Mesendoderm (in vitro differentiated cells): Measurements from ENCODE around the gene TXNDC11.

ENCODE experiments used
- DNase-seq: peaks from one replicate; pipeline ENCODE4 v3.0.0; 2013
- H2AK5ac ChIP-seq: 2 replicates; pipeline ENCODE4 v1.6.1; 2013; ENCODE audit warnings: low read length, inconsistent platforms
- H2BK120ac ChIP-seq: 2 replicates; pipeline ENCODE4 v1.6.1; 2013; ENCODE audit warnings: low read depth, mild to moderate bottlenecking, low read length, moderate library complexity, mixed read lengths
- H2BK15ac ChIP-seq: replicated peaks from 2 replicates; pipeline ENCODE4 v1.6.1; 2013; ENCODE audit warnings: low read depth, mild to moderate bottlenecking, moderate library complexity
- H2BK5ac ChIP-seq: 2 replicates; pipeline ENCODE4 v1.6.1; 2013; ENCODE audit warnings: low read length, inconsistent platforms
- H3K18ac ChIP-seq: 2 replicates; pipeline ENCODE4 v1.6.1; 2013; ENCODE audit warnings: mild to moderate bottlenecking, low read length, mixed read lengths
- H3K23ac ChIP-seq: one replicate; pipeline ENCODE4 v1.6.1; 2013; ENCODE audit warnings: low read length
- H3K27ac ChIP-seq: 2 replicates; pipeline ENCODE4 v1.5.1; 2013; ENCODE audit warnings: low read depth, mild to moderate bottlenecking, inconsistent platforms, low read length, moderate library complexity
- H3K27me3 ChIP-seq: 2 replicates; pipeline ENCODE4 v1.6.1; 2013; ENCODE audit warnings: low read length, control low read depth, mild to moderate bottlenecking, inconsistent platforms; ENCODE audit not compliant: insufficient read depth, poor library complexity
- H3K36me3 ChIP-seq: 2 replicates; pipeline ENCODE4 v1.6.1; 2013; ENCODE audit warnings: low read length, inconsistent platforms; ENCODE audit not compliant: control insufficient read depth, insufficient read depth
- H3K4ac ChIP-seq: one replicate; pipeline ENCODE4 v1.6.1; 2013; ENCODE audit warnings: low read depth, mild to moderate bottlenecking, low read length, moderate library complexity
- H3K4me1 ChIP-seq: 2 replicates; pipeline ENCODE4 v1.6.1; 2013; ENCODE audit warnings: low read depth, low read length, inconsistent platforms; ENCODE audit not compliant: control insufficient read depth
- H3K4me2 ChIP-seq: 2 replicates; pipeline ENCODE4 v1.6.1; 2013; ENCODE audit warnings: low read length
- H3K4me3 ChIP-seq: 2 replicates; pipeline ENCODE4 v1.5.1; 2013; ENCODE audit warnings: mild to moderate bottlenecking, low read length
- H3K56ac ChIP-seq: one replicate; pipeline ENCODE4 v1.6.1; 2013; ENCODE audit warnings: low read length
- H3K79me1 ChIP-seq: 2 replicates; pipeline ENCODE4 v1.6.1; 2013; ENCODE audit warnings: low read length, inconsistent platforms
- H3K79me2 ChIP-seq: 2 replicates; pipeline ENCODE4 v1.6.1; 2013; ENCODE audit warnings: mild to moderate bottlenecking, low read length; ENCODE audit not compliant: control insufficient read depth, insufficient read depth
- H3K9ac ChIP-seq: 2 replicates; pipeline ENCODE4 v1.6.1; 2013; ENCODE audit warnings: low read length, inconsistent platforms
- H4K5ac ChIP-seq: one replicate; pipeline ENCODE4 v1.6.1; 2013; ENCODE audit warnings: low read length
- H4K8ac ChIP-seq: one replicate; pipeline ENCODE4 v1.6.1; 2013; ENCODE audit warnings: low read depth, mild to moderate bottlenecking, control low read depth, low read length, moderate library complexity
- WGBS: extraction: QIAGEN DNeasy Blood & Tissue Kit; methylation state at CpG from one replicate; pipeline ENCODE4 v1.1.7; 2013; ENCODE audit warnings: low lambda C conversion rate, missing lambda C conversion rate; ENCODE audit not compliant: insufficient coverage; ENCODE audit errors: extremely low coverage; 5-methylcytosine and 5-hydroxymethylcytosine counted together

The TXNDC11 gene

DNA sequence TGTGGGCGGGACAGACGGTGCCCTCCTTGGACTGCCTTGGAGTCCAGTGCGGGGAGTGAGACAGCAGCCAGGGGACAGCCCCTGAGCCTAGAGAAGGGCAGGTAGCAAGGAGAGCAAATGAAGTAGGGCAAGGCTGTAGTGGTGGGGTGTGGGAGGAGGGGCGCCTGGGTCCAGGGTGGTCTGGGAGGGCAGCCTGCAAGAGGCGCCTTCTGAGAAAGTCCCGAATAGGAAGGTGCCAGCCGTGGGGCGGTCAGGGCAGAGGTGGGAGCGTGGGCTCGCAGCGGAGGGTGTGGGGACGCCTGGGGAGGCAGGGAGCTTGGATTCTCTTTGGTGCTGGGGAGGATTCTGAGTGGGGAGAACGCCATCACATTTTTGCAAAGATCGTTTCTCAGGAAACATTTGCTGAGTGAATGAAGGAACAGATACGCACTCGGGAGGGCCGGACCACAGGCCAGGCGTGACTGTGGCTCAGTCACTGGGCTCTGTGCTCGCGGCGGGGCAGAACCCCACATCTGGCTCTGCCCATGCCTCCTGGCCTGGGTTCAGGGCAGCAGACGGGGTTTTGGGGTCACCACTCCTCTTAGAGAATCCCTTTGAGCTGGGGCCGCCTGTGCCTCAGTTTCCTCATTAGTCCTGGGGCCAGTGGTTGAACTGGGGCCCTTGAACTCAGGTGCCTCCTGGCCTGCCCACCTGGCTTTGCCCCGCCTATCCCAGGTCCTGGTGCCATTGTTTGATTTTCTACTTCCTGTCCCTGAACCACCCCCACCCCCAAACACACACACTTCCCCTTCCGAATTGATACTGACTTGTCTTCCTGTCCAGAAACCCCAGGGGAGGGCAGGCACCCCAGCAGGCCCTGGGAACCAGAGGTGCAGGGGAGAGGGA lies 70.2 kb downstream of the TXNDC11 start:
- Histone ChIP-seq H3K56ac (no peak overlapping the region), H3K4me3 (no peak overlapping the region), H2BK120ac (no peak overlapping the region), H2BK15ac (no peak overlapping the region), H3K4ac (no peak overlapping the region), H3K4me1 (no peaks in the 10 kb centered on the region), H3K27me3 (no peaks in the 10 kb centered on the region), H3K4me2 (no peak overlapping the region), H2AK5ac (no peak overlapping the region), H3K18ac (no peak overlapping the region), H2BK5ac (no peak overlapping the region), H3K79me1 (peaks cover 34% of the 10 kb centered on the region), H3K79me2 (peaks cover 54% of the 10 kb centered on the region), H3K27ac (no peak overlapping the region), H3K36me3 (peaks cover 7% of the 10 kb centered on the region), H4K8ac (no peak overlapping the region), H3K9ac (no peak overlapping the region), H4K5ac (no peak overlapping the region), H3K23ac (no peak overlapping the region)
- WGBS = no CpG with 5 or more reads among the region's 25 CpGs
- DNase-seq = no peak

GRCh38 chr16:11671676-11672075 lies 71.0 kb downstream of the TXNDC11 start:
- H2BK15ac ChIP-seq = no peak overlapping the region
- no peak overlapping the region for H3K4me2 ChIP-seq
- no peak overlapping the region for H2AK5ac ChIP-seq
- peaks cover 34% of the 10 kb centered on the region for H3K79me1 ChIP-seq
- no CpG with 5 or more reads among the region's 8 CpGs for WGBS
- no peak overlapping the region for H3K56ac ChIP-seq
- H3K27me3 ChIP-seq = no peaks in the 10 kb centered on the region
- H2BK120ac ChIP-seq = no peak overlapping the region
- H4K8ac ChIP-seq = no peak overlapping the region
- no peak overlapping the region for H3K23ac ChIP-seq
- no peak overlapping the region for H4K5ac ChIP-seq
- H3K27ac ChIP-seq = no peak overlapping the region
- H3K4me3 ChIP-seq = no peak overlapping the region
- no peak overlapping the region for H2BK5ac ChIP-seq
- H3K36me3 ChIP-seq = peaks cover 4% of the 10 kb centered on the region
- H3K4me1 ChIP-seq = no peaks in the 10 kb centered on the region
- no peak overlapping the region for H3K18ac ChIP-seq
- no peak overlapping the region for H3K4ac ChIP-seq
- DNase-seq = no peak
- H3K9ac ChIP-seq = no peak overlapping the region
- peaks cover 54% of the 10 kb centered on the region for H3K79me2 ChIP-seq

DNA sequence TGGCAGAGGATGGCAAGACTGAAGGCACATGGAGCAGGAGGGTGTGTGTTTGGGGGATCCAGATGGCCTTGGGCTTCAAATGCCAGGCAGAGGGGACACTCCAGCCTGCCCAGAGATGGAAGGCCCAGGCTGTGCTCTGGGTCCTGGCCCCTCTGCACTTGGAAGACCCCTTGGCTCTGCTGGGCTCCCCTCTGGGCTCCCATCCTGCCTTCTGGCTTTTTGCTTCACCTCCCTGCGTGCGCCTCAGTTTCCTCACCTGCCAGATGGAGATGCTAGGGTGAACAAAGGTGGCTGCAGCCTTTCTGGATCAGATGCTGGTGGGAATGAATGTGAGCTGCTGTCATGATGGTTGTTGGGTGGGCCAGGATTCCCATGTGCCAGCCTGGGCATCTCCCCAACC lies 71.4 kb downstream of the TXNDC11 start:
- Histone ChIP-seq H3K23ac (no peak overlapping the region), H3K4me2 (no peak overlapping the region), H3K4me3 (no peak overlapping the region), H2AK5ac (no peak overlapping the region), H3K27ac (no peak overlapping the region), H3K4me1 (no peaks in the 10 kb centered on the region), H2BK120ac (no peak overlapping the region), H3K9ac (no peak overlapping the region), H3K4ac (no peak overlapping the region), H4K8ac (no peak overlapping the region), H4K5ac (no peak overlapping the region), H3K79me2 (peaks cover 54% of the 10 kb centered on the region), H2BK5ac (no peak overlapping the region), H3K56ac (no peak overlapping the region), H3K27me3 (no peaks in the 10 kb centered on the region), H3K79me1 (peaks cover 34% of the 10 kb centered on the region), H3K36me3 (no peaks in the 10 kb centered on the region), H3K18ac (no peak overlapping the region), H2BK15ac (no peak overlapping the region)
- WGBS = no CpG with 5 or more reads among the region's 2 CpGs
- DNase-seq = no peak

DNA sequence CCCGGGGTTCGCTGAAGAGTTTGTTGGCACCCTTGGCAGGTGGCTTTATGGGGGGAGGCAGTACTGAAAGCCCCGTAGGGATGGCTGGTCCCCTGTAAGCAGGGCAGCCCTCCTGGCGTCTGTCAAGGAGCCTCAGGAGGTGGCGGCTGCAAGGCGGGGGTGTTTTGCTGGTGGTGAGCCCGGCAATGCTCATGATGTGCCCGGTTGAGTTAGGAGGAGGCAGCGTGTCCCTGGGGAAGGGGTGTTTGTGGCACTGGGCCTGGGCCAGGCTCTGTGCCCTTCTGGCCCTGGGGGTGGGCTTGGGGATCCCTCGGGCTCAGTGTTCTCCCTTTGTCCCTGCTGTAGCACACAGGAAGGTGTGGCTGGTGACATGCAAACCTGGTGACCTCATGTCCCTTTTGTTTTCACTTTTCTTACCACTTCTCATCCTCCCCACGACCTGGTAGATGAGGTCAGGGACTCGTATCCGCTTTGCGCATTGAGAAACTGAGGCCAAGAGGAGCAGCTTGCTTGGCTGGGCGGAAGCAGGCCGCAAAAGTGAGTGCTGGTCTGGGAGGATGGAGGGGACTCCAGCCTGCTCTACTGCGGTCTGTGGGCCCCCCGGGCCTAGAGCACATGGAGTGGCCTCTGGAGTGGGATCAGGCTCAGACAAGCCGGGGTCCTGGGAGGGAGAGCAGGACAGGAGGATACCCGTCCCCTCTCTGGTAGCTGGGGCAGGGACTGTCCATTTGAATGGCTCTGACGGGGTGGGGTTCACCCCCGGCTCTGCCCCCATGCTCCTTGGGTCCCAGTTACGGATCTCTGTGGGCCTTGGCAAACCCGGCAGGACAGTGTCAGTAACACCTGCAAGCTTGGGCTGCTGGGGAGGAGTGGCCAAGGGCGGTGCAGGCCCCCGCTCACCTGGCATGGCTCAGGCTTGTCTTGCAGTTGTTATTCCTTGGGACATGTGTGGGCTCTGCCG lies 72.2 kb downstream of the TXNDC11 start:
- no peak overlapping the region for H2BK120ac ChIP-seq
- H3K9ac ChIP-seq = peak overlapping the region; percentile 93
- no peak overlapping the region for H3K4ac ChIP-seq
- no peak overlapping the region for H3K4me2 ChIP-seq
- no peak overlapping the region for H3K18ac ChIP-seq
- H3K4me1 ChIP-seq = no peaks in the 10 kb centered on the region
- peaks cover 32% of the 10 kb centered on the region for H3K79me1 ChIP-seq
- WGBS = no CpG with 5 or more reads among the region's 27 CpGs
- H3K56ac ChIP-seq = peak overlapping the region; percentile 99
- H3K79me2 ChIP-seq = peaks cover 54% of the 10 kb centered on the region
- no peaks in the 10 kb centered on the region for H3K36me3 ChIP-seq
- no peak overlapping the region for H4K5ac ChIP-seq
- no peak overlapping the region for H3K23ac ChIP-seq
- DNase-seq = peak; percentile 54
- H2BK5ac ChIP-seq = no peak overlapping the region
- no peak overlapping the region for H2BK15ac ChIP-seq
- H2AK5ac ChIP-seq = no peak overlapping the region
- H3K4me3 ChIP-seq = no peak overlapping the region
- H4K8ac ChIP-seq = no peak overlapping the region
- H3K27ac ChIP-seq = no peak overlapping the region
- H3K27me3 ChIP-seq = no peaks in the 10 kb centered on the region

- Histone ChIP-seq H2BK15ac (no peak overlapping the region), H4K5ac (no peak overlapping the region), H3K27ac (no peak overlapping the region), H3K9ac (peak overlapping the region; percentile 93), H3K4me1 (peaks cover 4% of the 10 kb centered on the region), H3K27me3 (no peaks in the 10 kb centered on the region), H2BK5ac (no peak overlapping the region), H3K79me1 (peaks cover 30% of the 10 kb centered on the region), H3K36me3 (no peaks in the 10 kb centered on the region), H2AK5ac (no peak overlapping the region), H3K56ac (peak overlapping the region; percentile 99), H3K4ac (peak overlapping the region; percentile 71), H3K18ac (peak overlapping the region; percentile 71), H3K4me2 (peak overlapping the region; percentile 75), H2BK120ac (no peak overlapping the region), H4K8ac (no peak overlapping the region), H3K4me3 (peak overlapping the region; percentile 82), H3K79me2 (peaks cover 50% of the 10 kb centered on the region), H3K23ac (no peak overlapping the region)
- peak; percentile 54 for DNase-seq
- WGBS = no CpG with 5 or more reads among the region's 22 CpGs
Observed at GRCh38 chr16:11669380-11670146, 73.1 kb downstream of the TXNDC11 start.
